Caco-2 (cell line): ENCODE results near the gene PARVB. TPM values are rescaled to one million over a fixed set of nuclear protein-coding genes. Genes with fewer than 3 reads are reported as not detected.
"Not testable (repeated sequence)": the region's sequence is repeated elsewhere in the genome, so short reads cannot be mapped to it uniquely, and the experiment has no call there.

Source experiments
- BruUV-seq: library from RNA; stranded (reverse); fragments of 400-500 nt; replicated peaks from 2 replicates; lab custom pipeline; 2021; lab: Mats Ljungman, UMichigan
- CTCF ChIA-PET: fragments of 300-600 bp; sonication (Branson Sonifier 250); formaldehyde crosslinking; loops from one replicate; lab custom pipeline; 2022; ENCODE audit warnings: antibody characterized with exemption; lab: Charles Lee
- POLR2A ChIA-PET: fragments of 300-600 bp; sonication (Branson Sonifier 250); formaldehyde crosslinking; loops from one replicate; lab custom pipeline; 2022; ENCODE audit warnings: antibody characterized with exemption; lab: Charles Lee
- DNase-seq, 2 experiments: peaks; one replicate each; pipeline versions ENCODE4 v3.0.0 to v3.0.0-alpha.2; 2020 to 2022
- H3K27me3 ChIP-seq: replicated peaks from 2 replicates; pipeline ENCODE4 v1.6.0; 2011; ENCODE audit warnings: low read length; ENCODE audit not compliant: control insufficient read depth, insufficient read depth
- H3K36me3 ChIP-seq: 2 replicates; pipeline ENCODE4 v1.5.1; 2011; ENCODE audit warnings: low read length; ENCODE audit not compliant: control insufficient read depth, insufficient read depth
- H3K4me1 ChIP-seq: fragments of 250-450 bp; sonication (Bioruptor Pico); 2 replicates; pipeline ENCODE4 v1.5.1; 2020; ENCODE audit warnings: mild to moderate bottlenecking
- H3K4me3 ChIP-seq: 2 replicates; pipeline ENCODE4 v1.5.1; 2011; ENCODE audit warnings: low read depth, mild to moderate bottlenecking, control low read depth, low read length
- H3K9me3 ChIP-seq: fragments of 250-450 bp; sonication (Bioruptor Pico); 2 replicates; pipeline ENCODE4 v1.5.1; 2020; ENCODE audit warnings: mild to moderate bottlenecking, moderate library complexity
- H3K27ac Mint-ChIP-seq: one replicate; pipeline ENCODE4 v1.8.0; 2022; ENCODE audit warnings: mixed read lengths; ENCODE audit not compliant: unreplicated experiment
- H3K27me3 Mint-ChIP-seq: one replicate; pipeline ENCODE4 v1.8.0; 2022; ENCODE audit warnings: mixed read lengths; ENCODE audit not compliant: insufficient read depth, unreplicated experiment
- H3K36me3 Mint-ChIP-seq: one replicate; pipeline ENCODE4 v1.8.0; 2022; ENCODE audit warnings: mild to moderate bottlenecking, mixed read lengths; ENCODE audit not compliant: insufficient read depth, unreplicated experiment
- H3K4me1 Mint-ChIP-seq: one replicate; pipeline ENCODE4 v1.8.0; 2022; ENCODE audit warnings: low read depth, mixed read lengths; ENCODE audit not compliant: unreplicated experiment
- H3K4me3 Mint-ChIP-seq: one replicate; pipeline ENCODE4 v1.8.0; 2022; ENCODE audit warnings: mild to moderate bottlenecking, moderate library complexity, mixed read lengths; ENCODE audit not compliant: unreplicated experiment
- H3K9me3 Mint-ChIP-seq: one replicate; pipeline ENCODE4 v1.8.0; 2022; ENCODE audit warnings: mixed read lengths; ENCODE audit not compliant: unreplicated experiment
- intact Hi-C: fragments of 100-400 bp; cut with micrococcal nuclease; formaldehyde crosslinking; loops from one replicate; pipeline ENCODE4 v1.10.0; 2022; ENCODE audit not compliant: unreplicated experiment
- total RNA-seq: library from RNA; stranded (reverse); gene quantifications from 2 replicates; pipeline ENCODE4 v1.2.3, GENCODE V29; 2022
- TF ChIP-seq, protein P1 (sequence below), 2 experiments: fragments of 200-600 bp in 1 of 2; IDR thresholded peaks; 1 replicate in 1 of 2; 2 replicates in 1 of 2; pipeline versions ENCODE4 v1.5.1 to v1.8.0; 2011 to 2022; ENCODE audit warnings: antibody characterized with exemption in 1 of 2, control low read depth in 1 of 2, inconsistent platforms in 1 of 2, low read depth in 1 of 2, low read length in 1 of 2, mild to moderate bottlenecking in 1 of 2, moderate library complexity in 1 of 2; ENCODE audit not compliant: insufficient read depth in 1 of 2, severe bottlenecking in 1 of 2, unreplicated experiment in 1 of 2

The PARVB gene
- total RNA-seq, 1 experiment from 2014 or later, result 28.8 TPM

DNA sequence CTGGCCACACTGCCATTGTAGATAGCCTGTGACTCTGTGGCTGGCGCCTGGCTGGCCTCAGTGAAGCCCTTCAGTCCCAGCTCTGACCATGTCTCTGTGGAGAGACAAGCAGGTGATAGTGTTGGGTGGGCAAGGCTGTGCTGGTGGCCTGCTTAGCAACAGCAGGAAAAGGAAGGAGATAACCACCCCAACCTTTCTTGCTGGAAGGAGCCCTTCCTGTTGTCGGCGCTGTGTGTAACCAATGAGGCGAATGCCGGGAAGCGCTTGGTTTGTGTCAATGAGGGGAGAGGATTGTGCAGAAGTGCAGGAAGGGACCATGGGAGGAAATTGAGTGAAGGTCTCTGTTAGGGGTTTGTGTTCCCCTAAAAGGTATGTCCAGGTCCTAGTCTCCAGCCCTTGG lies 27.3 kb downstream of the PARVB start:
- no TSS peak for BruUV-seq
- CTCF ChIA-PET, result no interaction called here
- intact Hi-C loops, result no loop called here
- Mint-ChIP-seq H3K36me3 (no peaks in the 10 kb centered on the region), H3K4me1 (peaks cover 7% of the 10 kb centered on the region), H3K9me3 (no peaks in the 10 kb centered on the region), H3K27ac (no peak overlapping the region), H3K27me3 (no peaks in the 10 kb centered on the region), H3K4me3 (no peak overlapping the region)
- H3K36me3 ChIP-seq, result no peaks in the 10 kb centered on the region; the same call in 1 of the 2 replicates
- no peak overlapping the region for H3K4me3 ChIP-seq
- POLR2A ChIA-PET, result no interaction called here
- no peaks in the 10 kb centered on the region for H3K9me3 ChIP-seq
- no peaks in the 10 kb centered on the region for H3K27me3 ChIP-seq
- TF ChIP-seq, protein P1, sequence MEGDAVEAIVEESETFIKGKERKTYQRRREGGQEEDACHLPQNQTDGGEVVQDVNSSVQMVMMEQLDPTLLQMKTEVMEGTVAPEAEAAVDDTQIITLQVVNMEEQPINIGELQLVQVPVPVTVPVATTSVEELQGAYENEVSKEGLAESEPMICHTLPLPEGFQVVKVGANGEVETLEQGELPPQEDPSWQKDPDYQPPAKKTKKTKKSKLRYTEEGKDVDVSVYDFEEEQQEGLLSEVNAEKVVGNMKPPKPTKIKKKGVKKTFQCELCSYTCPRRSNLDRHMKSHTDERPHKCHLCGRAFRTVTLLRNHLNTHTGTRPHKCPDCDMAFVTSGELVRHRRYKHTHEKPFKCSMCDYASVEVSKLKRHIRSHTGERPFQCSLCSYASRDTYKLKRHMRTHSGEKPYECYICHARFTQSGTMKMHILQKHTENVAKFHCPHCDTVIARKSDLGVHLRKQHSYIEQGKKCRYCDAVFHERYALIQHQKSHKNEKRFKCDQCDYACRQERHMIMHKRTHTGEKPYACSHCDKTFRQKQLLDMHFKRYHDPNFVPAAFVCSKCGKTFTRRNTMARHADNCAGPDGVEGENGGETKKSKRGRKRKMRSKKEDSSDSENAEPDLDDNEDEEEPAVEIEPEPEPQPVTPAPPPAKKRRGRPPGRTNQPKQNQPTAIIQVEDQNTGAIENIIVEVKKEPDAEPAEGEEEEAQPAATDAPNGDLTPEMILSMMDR (IDR thresholded peaks at IDR 0.05; ENCODE audit: insufficient read depth in 1 of 2, low read depth in 1 of 2, low read length in 1 of 2, severe bottlenecking in 1 of 2, unreplicated experiment in 1 of 2), result no peak
- no peaks in the 10 kb centered on the region for H3K4me1 ChIP-seq
- DNase-seq, result no peak

DNA sequence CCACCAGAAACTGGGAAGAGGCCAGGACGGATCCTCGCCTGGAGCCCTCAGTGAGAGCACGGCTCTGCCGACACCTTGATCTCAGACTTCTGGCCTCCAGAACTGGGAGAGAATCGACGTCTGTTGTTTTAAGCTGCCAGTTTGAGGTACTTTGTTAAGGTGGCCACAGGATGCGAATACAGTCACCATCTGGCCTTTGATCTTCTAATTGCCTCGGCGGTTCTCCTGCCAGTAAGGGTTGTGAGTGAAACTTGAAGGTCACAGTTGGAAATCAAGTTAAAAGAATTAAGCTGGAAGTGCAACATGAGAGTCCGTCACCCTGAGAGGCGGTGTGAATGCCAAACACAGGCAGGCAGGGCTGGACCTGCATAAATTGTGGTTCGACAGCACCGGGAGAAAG lies 27.9 kb downstream of the PARVB start:
- no peak overlapping the region for H3K4me3 ChIP-seq
- H3K4me3 Mint-ChIP-seq, result no peak overlapping the region
- POLR2A ChIA-PET, result no interaction called here
- peaks cover under 1% of the 10 kb centered on the region for H3K4me1 Mint-ChIP-seq
- no peaks in the 10 kb centered on the region for H3K9me3 Mint-ChIP-seq
- H3K27me3 ChIP-seq, result no peaks in the 10 kb centered on the region
- DNase-seq, result no peak
- no peak overlapping the region for H3K27ac Mint-ChIP-seq
- intact Hi-C loops, result no loop called here
- TF ChIP-seq, protein P1 (IDR thresholded peaks at IDR 0.05; ENCODE audit: insufficient read depth in 1 of 2, low read depth in 1 of 2, low read length in 1 of 2, severe bottlenecking in 1 of 2, unreplicated experiment in 1 of 2), result no peak
- H3K36me3 Mint-ChIP-seq, result no peaks in the 10 kb centered on the region
- H3K27me3 Mint-ChIP-seq, result no peaks in the 10 kb centered on the region
- H3K4me1 ChIP-seq, result no peaks in the 10 kb centered on the region
- CTCF ChIA-PET, result no interaction called here
- no TSS peak for BruUV-seq
- H3K9me3 ChIP-seq, result no peaks in the 10 kb centered on the region
- H3K36me3 ChIP-seq, result no peaks in the 10 kb centered on the region; the same call in 1 of the 2 replicates

GRCh38 chr22:44055805-44056204 lies 31.7 kb downstream of the PARVB start:
- DNase-seq, result no peak
- ChIA-PET POLR2A (interaction anchor here (0.6 kb wide), 1 partner anchor 580 kb away, joined by 5 read pairs; no protein-coding TSS in a partner anchor), CTCF (no interaction called here)
- H3K9me3 ChIP-seq, result no peaks in the 10 kb centered on the region
- TF ChIP-seq, protein P1 (IDR thresholded peaks at IDR 0.05; ENCODE audit: insufficient read depth in 1 of 2, low read depth in 1 of 2, low read length in 1 of 2, severe bottlenecking in 1 of 2, unreplicated experiment in 1 of 2), result no peak
- H3K27me3 Mint-ChIP-seq, result no peaks in the 10 kb centered on the region
- intact Hi-C loops, result no loop called here
- H3K4me1 Mint-ChIP-seq, result no peaks in the 10 kb centered on the region
- H3K4me3 ChIP-seq, result no peak overlapping the region
- H3K4me1 ChIP-seq, result no peaks in the 10 kb centered on the region
- no peaks in the 10 kb centered on the region for H3K27me3 ChIP-seq
- H3K36me3 Mint-ChIP-seq, result no peaks in the 10 kb centered on the region
- no peaks in the 10 kb centered on the region for H3K9me3 Mint-ChIP-seq
- H3K27ac Mint-ChIP-seq, result no peak overlapping the region
- no TSS peak for BruUV-seq
- H3K36me3 ChIP-seq, result no peaks in the 10 kb centered on the region; the same call in 1 of the 2 replicates
- H3K4me3 Mint-ChIP-seq, result no peak overlapping the region

DNA sequence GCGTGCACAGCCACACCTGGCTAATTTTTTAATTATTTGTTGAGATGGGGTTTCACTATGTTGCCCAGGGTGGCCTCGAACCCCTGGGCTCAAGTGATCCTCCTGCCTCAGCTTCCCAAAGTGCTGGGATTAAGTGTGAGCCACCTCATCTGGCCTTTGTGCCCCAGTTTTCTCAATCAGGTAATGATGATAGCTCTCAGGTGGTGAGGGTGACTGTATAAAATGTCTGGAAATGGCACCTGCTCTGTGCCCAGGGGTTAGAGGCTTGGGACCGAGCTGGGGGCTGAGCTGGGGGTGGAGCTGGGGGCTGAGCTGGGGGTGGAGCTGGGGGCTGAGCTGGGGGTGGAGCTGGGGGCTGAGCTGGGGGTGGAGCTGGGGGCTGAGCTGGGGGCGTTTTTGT lies 32.5 kb downstream of the PARVB start:
- H3K4me3 ChIP-seq, H3K4me1 Mint-ChIP-seq, H3K9me3 ChIP-seq, DNase-seq, H3K36me3 Mint-ChIP-seq, H3K9me3 Mint-ChIP-seq, H3K4me1 ChIP-seq, H3K4me3 Mint-ChIP-seq, H3K27me3 Mint-ChIP-seq, POLR2A ChIA-PET, H3K27ac Mint-ChIP-seq, BruUV-seq, intact Hi-C loops, H3K27me3 ChIP-seq, H3K36me3 ChIP-seq: not testable (repeated sequence)
- CTCF ChIA-PET, result interaction anchor here (0.5 to 0.7 kb wide), 3 partner anchors 26 to 472 kb away, joined by 3 to 4 read pairs (median 3); no protein-coding TSS in a partner anchor
